ENCODE results near the gene CDH23.

DNA sequence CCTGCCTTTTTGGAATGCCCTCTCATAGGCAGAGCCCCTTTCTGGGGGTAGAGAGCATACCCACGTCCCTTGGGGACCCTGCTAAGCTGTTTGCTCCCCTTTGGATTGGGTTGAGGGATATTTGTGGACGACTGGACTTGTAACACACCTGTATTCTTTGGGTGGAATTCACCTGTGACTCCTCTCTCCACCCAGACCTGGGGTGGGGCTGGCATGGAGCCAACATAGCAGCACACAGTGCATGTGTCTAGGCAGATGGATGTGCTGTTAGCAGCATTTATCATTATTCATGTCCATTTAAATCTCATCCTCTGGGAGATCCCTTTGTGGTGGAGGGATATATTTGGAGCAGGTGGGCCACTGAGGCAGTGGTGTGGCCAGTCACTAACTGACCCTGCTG is 51.0 kb downstream of the CDH23 start:
- TF ChIP-seq CTCF (IDR thresholded peaks at IDR 0.05): no peak
- TF ChIP-seq EZH2 (IDR thresholded peaks at IDR 0.05; ENCODE audit: borderline replicate concordance, insufficient read depth, low read depth, low read length, poor library complexity, severe bottlenecking): no peak
